ENCODE measurements around the gene SLC22A31. TPM values are rescaled to one million over a fixed set of nuclear protein-coding genes. Genes with fewer than 3 reads are reported as not detected.

Gene SLC22A31
- total RNA-seq, 1 experiment from 2014 or later: 53.7 TPM

- intact Hi-C loops (cut with micrococcal nuclease): no loop called here
- Histone ChIP-seq H3K4me3 (replicated peaks in 1 of 2; ENCODE audit: low read depth in 1 of 2, low read length in 2 of 2) (no peak overlapping the region), H3K36me3 (ENCODE audit: control insufficient read depth in 1 of 2, insufficient read depth in 2 of 2, low read length in 2 of 2) (no peaks in the 10 kb centered on the region), H3K79me2 (ENCODE audit: insufficient read depth, low read length) (no peaks in the 10 kb centered on the region), H3K4me1 (ENCODE audit: control insufficient read depth in 1 of 2, insufficient read depth in 2 of 2, low read length in 2 of 2) (peaks cover 0 to 27% of the 10 kb centered on the region in 2 experiments; a peak in 2 of 4 replicates), H3K27ac (ENCODE audit: low read depth, low read length) (no peak overlapping the region; the same call in 1 of the 2 replicates), H2AFZ (ENCODE audit: low read depth, low read length, poor library complexity, severe bottlenecking) (no peak overlapping the region), H4K20me1 (ENCODE audit: insufficient read depth) (no peaks in the 10 kb centered on the region), H3K9ac (ENCODE audit: low read length) (no peak overlapping the region), H3K4me2 (ENCODE audit: low read length) (no peak overlapping the region), H3K27me3 (ENCODE audit: insufficient read depth, low read length) (no peaks in the 10 kb centered on the region), H3K9me2 (ENCODE audit: insufficient read depth) (no peaks in the 10 kb centered on the region), H3K9me3 (ENCODE audit: control insufficient read depth in 1 of 2, insufficient read depth in 1 of 2, low read depth in 1 of 2, low read length in 2 of 2) (no peaks in the 10 kb centered on the region)
- ChIA-PET CTCF (no interaction called here), RAD21 (ENCODE audit: low non-redundant PET in 1 of 2, low total read pairs in 2 of 2, uncharacterized antibody in 2 of 2, unreplicated experiment in 2 of 2) (no interaction called here), POLR2A (no interaction called here)
- DNase-seq (ENCODE audit: low read depth, low spot score) (no peak), ATAC-seq (no peak)
- TF ChIP-seq POLR2A (IDR thresholded peaks at IDR 0.05; ENCODE audit: borderline replicate concordance, extremely low read depth, insufficient read depth, insufficient read length) (no peak), ZNF274 (IDR thresholded peaks at IDR 0.05; ENCODE audit: low read depth, low read length) (no peak), EZH2 (IDR thresholded peaks at IDR 0.05) (no peak), JUND (IDR thresholded peaks at IDR 0.05) (no peak)
- TF ChIP-seq, protein P1, sequence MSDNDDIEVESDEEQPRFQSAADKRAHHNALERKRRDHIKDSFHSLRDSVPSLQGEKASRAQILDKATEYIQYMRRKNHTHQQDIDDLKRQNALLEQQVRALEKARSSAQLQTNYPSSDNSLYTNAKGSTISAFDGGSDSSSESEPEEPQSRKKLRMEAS (IDR thresholded peaks at IDR 0.05): no peak
- no TSS peak for BruUV-seq (replicated peaks)
Observed at GRCh38 chr16:89190150-89190958, 10.0 kb downstream of the SLC22A31 start.

DNA sequence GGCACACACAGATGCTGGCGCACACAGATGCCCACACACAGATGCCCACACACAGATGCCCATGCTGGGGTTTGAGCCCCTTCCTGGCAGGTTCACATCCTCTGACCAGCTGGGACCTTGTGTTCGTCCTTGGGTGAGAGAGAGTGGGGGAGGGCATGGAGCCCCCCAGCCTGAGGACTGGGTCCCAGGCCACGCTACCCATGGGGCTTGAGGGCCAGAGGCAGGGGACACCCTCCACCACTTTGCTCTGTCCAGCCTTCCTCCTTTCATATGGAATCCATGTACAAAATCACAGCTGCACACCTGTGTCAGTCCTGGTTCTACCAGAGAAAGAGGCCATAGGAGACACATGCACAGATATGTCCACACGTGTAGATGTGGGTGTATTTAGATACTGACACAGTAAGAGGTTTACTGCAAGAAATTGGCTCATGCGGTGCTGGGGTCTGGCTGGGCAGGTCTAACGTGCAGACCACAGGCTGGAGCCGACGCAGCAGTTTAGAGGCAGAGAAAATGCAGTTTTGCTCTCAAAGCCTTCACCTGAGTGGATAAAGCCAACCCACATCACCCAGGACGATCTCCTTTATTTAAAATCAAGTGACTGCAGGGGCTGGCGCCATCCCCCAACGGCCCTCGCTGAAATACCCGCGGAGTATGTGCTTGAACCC lies 10.8 kb downstream of the SLC22A31 start:
- Histone ChIP-seq H3K36me3 (ENCODE audit: control insufficient read depth in 1 of 2, insufficient read depth in 2 of 2, low read length in 2 of 2) (no peaks in the 10 kb centered on the region), H3K9me3 (ENCODE audit: control insufficient read depth in 1 of 2, insufficient read depth in 1 of 2, low read depth in 1 of 2, low read length in 2 of 2) (no peaks in the 10 kb centered on the region), H3K27ac (ENCODE audit: low read depth, low read length) (no peak overlapping the region), H3K79me2 (ENCODE audit: insufficient read depth, low read length) (no peaks in the 10 kb centered on the region), H3K4me1 (ENCODE audit: control insufficient read depth in 1 of 2, insufficient read depth in 2 of 2, low read length in 2 of 2) (peaks cover 0 to 27% of the 10 kb centered on the region in 2 experiments; a peak in 2 of 4 replicates), H3K4me3 (replicated peaks in 1 of 2; ENCODE audit: low read depth in 1 of 2, low read length in 2 of 2) (no peak overlapping the region), H4K20me1 (ENCODE audit: insufficient read depth) (no peaks in the 10 kb centered on the region), H3K9ac (ENCODE audit: low read length) (no peak overlapping the region), H2AFZ (ENCODE audit: low read depth, low read length, poor library complexity, severe bottlenecking) (no peak overlapping the region), H3K27me3 (ENCODE audit: insufficient read depth, low read length) (no peaks in the 10 kb centered on the region), H3K9me2 (ENCODE audit: insufficient read depth) (no peaks in the 10 kb centered on the region), H3K4me2 (ENCODE audit: low read length) (no peak overlapping the region)
- ChIA-PET POLR2A (no interaction called here), CTCF (interaction anchor here (0.8 kb wide), 1 partner anchor 452 kb away, joined by 3 read pairs; no protein-coding TSS in a partner anchor), RAD21 (ENCODE audit: low non-redundant PET in 1 of 2, low total read pairs in 2 of 2, uncharacterized antibody in 2 of 2, unreplicated experiment in 2 of 2) (no interaction called here)
- intact Hi-C loops (cut with micrococcal nuclease): no loop called here
- BruUV-seq (replicated peaks): no TSS peak
- no peak for ATAC-seq
- TF ChIP-seq JUND (IDR thresholded peaks at IDR 0.05) (no peak), REST (IDR thresholded peaks at IDR 0.05; ENCODE audit: low read depth) (no peak), ELF1 (IDR thresholded peaks at IDR 0.05; ENCODE audit: borderline replicate concordance, low read depth) (no peak), EZH2 (IDR thresholded peaks at IDR 0.05) (no peak), EZH2phosphoT487 (IDR thresholded peaks at IDR 0.05; ENCODE audit: borderline replicate concordance) (no peak), SIN3A (IDR thresholded peaks at IDR 0.05; ENCODE audit: low read depth) (no peak), YY1 (IDR thresholded peaks at IDR 0.05; ENCODE audit: extremely low read depth, insufficient replicate concordance, low read depth, low read length) (no peak), TCF7L2 (IDR thresholded peaks at IDR 0.05; ENCODE audit: borderline replicate concordance, extremely low read depth, insufficient read depth, insufficient read length) (no peak), CEBPB (IDR thresholded peaks at IDR 0.05; ENCODE audit: low read depth) (no peak), CBX3 (IDR thresholded peaks at IDR 0.05; ENCODE audit: low read depth) (no peak), ZNF274 (IDR thresholded peaks at IDR 0.05; ENCODE audit: low read depth, low read length) (no peak), POLR2A (IDR thresholded peaks at IDR 0.05; ENCODE audit: borderline replicate concordance, extremely low read depth, insufficient read depth, insufficient read length) (no peak)
- TF ChIP-seq, protein P1 (IDR thresholded peaks at IDR 0.05): no peak
- no peak for DNase-seq (ENCODE audit: low read depth, low spot score)

Data from HCT116 (cell line).